SJSA1 (cell line): Measurements from ENCODE around the gene OST4. TPM values are rescaled to one million over a fixed set of nuclear protein-coding genes. Genes with fewer than 3 reads are reported as not detected.

Experiments used
- DNase-seq, 2 experiments: peaks; one replicate each; pipeline ENCODE4 v3.0.0-alpha.2; 2015 to 2020; ENCODE audit warnings: low spot score in 2 of 2, low read depth in 1 of 2
- H3K27ac ChIP-seq: fragments of 250-450 bp; sonication (Bioruptor Pico); 2 replicates; pipeline ENCODE4 v1.5.1; 2020; ENCODE audit warnings: mild to moderate bottlenecking, moderate library complexity
- H3K27me3 ChIP-seq: fragments of 250-450 bp; sonication (Bioruptor Pico); replicated peaks from 2 replicates; pipeline ENCODE4 v1.5.1; 2020; ENCODE audit warnings: mild to moderate bottlenecking, moderate library complexity
- H3K36me3 ChIP-seq: fragments of 250-450 bp; sonication (Bioruptor Pico); 2 replicates; pipeline ENCODE4 v1.5.1; 2020; ENCODE audit warnings: mild to moderate bottlenecking
- H3K4me1 ChIP-seq: fragments of 250-450 bp; sonication (Bioruptor Pico); replicated peaks from 2 replicates; pipeline ENCODE4 v1.6.1; 2021; ENCODE audit warnings: mild to moderate bottlenecking
- H3K4me3 ChIP-seq: fragments of 250-450 bp; sonication (Bioruptor Pico); 2 replicates; pipeline ENCODE4 v1.5.1; 2020; ENCODE audit warnings: mild to moderate bottlenecking
- H3K9me3 ChIP-seq: fragments of 250-450 bp; sonication (Bioruptor Pico); replicated peaks from 2 replicates; pipeline ENCODE4 v1.5.1; 2020; ENCODE audit warnings: mild to moderate bottlenecking
- total RNA-seq: library from RNA; depleted of rRNA; stranded (reverse); fragments of >200 nt; shearing (Covaris generic); gene quantifications from 2 replicates; pipeline ENCODE4 v1.2.3, GENCODE V29; 2014

Gene OST4
- total RNA-seq, 1 experiment from 2014 or later, result 322 TPM

DNA sequence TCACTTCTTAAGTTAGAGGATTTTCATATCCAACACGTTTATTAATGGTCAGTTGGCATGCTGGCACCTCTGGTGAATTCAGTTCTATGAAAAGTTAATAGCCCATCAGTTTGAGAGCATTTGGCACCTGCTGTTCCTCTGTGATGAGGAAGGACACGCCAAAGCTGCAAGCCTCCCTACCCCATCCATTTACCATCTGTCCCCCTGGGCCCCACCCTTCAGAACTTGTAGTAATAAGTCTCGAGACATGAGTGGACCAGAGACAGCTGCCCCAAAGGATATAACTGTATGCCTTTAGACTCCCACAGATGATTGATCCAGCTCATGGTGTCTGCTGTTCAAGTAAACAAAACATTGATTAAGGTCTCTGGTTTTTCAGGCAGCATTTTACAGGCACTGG is 6.3 kb downstream of the OST4 start:
- H3K4me3 ChIP-seq, result no peak overlapping the region

GRCh38 chr2:27060323-27060722 is 11.1 kb downstream of the OST4 start:
- DNase-seq, result no peak
- Histone ChIP-seq H3K4me3 (no peak overlapping the region), H3K4me1 (no peaks in the 10 kb centered on the region), H3K9me3 (no peaks in the 10 kb centered on the region), H3K27me3 (no peaks in the 10 kb centered on the region), H3K36me3 (peaks cover 72% of the 10 kb centered on the region), H3K27ac (no peak overlapping the region)

More for the DNA sequence above, 6.3 kb downstream of the OST4 start:
- Histone ChIP-seq H3K27me3 (no peaks in the 10 kb centered on the region), H3K4me1 (peaks cover 3% of the 10 kb centered on the region), H3K27ac (no peak overlapping the region), H3K36me3 (peaks cover 76% of the 10 kb centered on the region), H3K9me3 (no peaks in the 10 kb centered on the region)
- DNase-seq, result no peak

GRCh38 chr2:27059141-27059820 is 12.2 kb downstream of the OST4 start:
- H3K27me3 ChIP-seq, result no peaks in the 10 kb centered on the region
- no peak for DNase-seq
- no peaks in the 10 kb centered on the region for H3K9me3 ChIP-seq
- no peak overlapping the region for H3K27ac ChIP-seq
- H3K4me3 ChIP-seq, result no peak overlapping the region
- H3K36me3 ChIP-seq, result peaks cover 75% of the 10 kb centered on the region
- no peaks in the 10 kb centered on the region for H3K4me1 ChIP-seq

GRCh38 chr2:27058210-27058609 is 13.2 kb downstream of the OST4 start:
- no peaks in the 10 kb centered on the region for H3K9me3 ChIP-seq
- no peaks in the 10 kb centered on the region for H3K4me1 ChIP-seq
- peaks cover 78% of the 10 kb centered on the region for H3K36me3 ChIP-seq
- no peak overlapping the region for H3K4me3 ChIP-seq
- H3K27ac ChIP-seq, result no peak overlapping the region
- no peak for DNase-seq
- H3K27me3 ChIP-seq, result no peaks in the 10 kb centered on the region

DNA sequence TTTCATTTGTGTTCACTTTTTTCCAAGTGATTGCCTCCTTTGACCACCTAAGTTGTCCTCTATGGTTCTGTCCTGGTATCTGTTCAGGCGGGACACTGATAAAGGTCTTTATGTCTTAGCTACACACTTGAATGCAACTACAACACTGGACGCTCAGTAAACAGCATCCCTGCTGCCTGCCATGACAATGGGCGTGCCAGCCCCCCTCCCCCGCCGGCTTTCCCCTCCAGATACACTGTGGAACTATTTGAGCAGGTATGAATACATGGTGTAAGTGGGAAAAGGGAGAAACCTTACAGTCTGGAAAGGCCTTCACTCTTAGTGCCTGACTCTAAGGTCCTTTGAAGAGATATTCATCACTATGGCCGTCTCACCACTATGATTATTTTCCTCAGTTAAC is 14.3 kb downstream of the OST4 start:
- H3K4me1 ChIP-seq, result peaks cover 4% of the 10 kb centered on the region
- no peak overlapping the region for H3K27ac ChIP-seq
- no peaks in the 10 kb centered on the region for H3K27me3 ChIP-seq
- no peak overlapping the region for H3K4me3 ChIP-seq
- no peak for DNase-seq
- H3K36me3 ChIP-seq, result peaks cover 67% of the 10 kb centered on the region
- H3K9me3 ChIP-seq, result no peaks in the 10 kb centered on the region

DNA sequence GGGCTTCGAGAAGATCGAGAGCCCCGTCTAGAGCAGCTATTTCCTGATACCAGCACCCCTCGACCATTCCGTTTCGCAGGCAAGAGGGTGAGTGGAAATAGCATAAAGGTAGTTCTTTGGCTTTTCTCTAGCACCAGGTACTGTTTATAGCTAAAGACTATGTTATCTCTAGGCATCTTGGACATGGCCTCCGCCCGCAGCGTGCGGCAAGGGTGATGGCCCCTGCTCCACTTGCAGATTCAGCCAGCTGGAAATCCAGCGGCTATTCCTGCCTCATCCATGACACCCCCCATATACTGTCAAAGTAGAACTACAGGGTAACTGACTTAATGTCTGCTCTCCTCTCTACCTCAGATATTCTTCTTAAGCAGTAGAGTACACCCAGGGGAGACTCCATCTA is 16.7 kb downstream of the OST4 start:
- no peak for DNase-seq
- H3K36me3 ChIP-seq, result peaks cover 60% of the 10 kb centered on the region
- no peak overlapping the region for H3K27ac ChIP-seq
- H3K27me3 ChIP-seq, result no peaks in the 10 kb centered on the region
- H3K4me1 ChIP-seq, result peaks cover 12% of the 10 kb centered on the region
- H3K4me3 ChIP-seq, result no peak overlapping the region
- H3K9me3 ChIP-seq, result 0 out of 2 replicates have a peak, but pooled peaks cover 2% of the 10 kb centered on the region

- 0 out of 2 replicates have a peak, but pooled peaks cover 2% of the 10 kb centered on the region for H3K9me3 ChIP-seq
- H3K27me3 ChIP-seq, result no peaks in the 10 kb centered on the region
- H3K4me3 ChIP-seq, result no peak overlapping the region
- no peak overlapping the region for H3K27ac ChIP-seq
- H3K36me3 ChIP-seq, result peaks cover 53% of the 10 kb centered on the region
- DNase-seq, result no peak
- peaks cover 19% of the 10 kb centered on the region for H3K4me1 ChIP-seq
Observed at GRCh38 chr2:27053776-27054175, 17.7 kb downstream of the OST4 start.

DNA sequence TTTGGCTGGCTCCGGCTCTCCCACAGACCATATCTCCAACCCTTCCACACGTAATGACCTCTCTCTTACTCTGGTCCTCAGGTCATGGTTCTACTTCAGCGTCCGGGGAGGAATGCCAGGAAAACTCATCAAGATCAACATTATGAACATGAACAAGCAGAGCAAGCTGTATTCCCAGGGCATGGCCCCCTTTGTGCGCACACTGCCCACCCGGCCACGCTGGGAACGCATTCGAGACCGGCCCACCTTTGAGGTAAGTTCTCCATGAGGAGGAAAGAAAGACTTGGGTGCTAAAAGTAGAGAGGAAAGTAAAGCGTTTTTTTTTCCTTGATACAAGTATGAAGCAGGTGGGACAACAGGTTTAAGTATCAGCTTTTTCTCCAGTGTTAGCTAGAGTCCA is 18.1 kb downstream of the OST4 start:
- Histone ChIP-seq H3K27ac (no peak overlapping the region), H3K4me3 (no peak overlapping the region), H3K4me1 (peaks cover 19% of the 10 kb centered on the region), H3K27me3 (no peaks in the 10 kb centered on the region), H3K36me3 (peaks cover 49% of the 10 kb centered on the region), H3K9me3 (0 out of 2 replicates have a peak, but pooled peaks cover 2% of the 10 kb centered on the region)
- DNase-seq, result no peak

GRCh38 chr2:27051902-27052645 is 19.4 kb downstream of the OST4 start:
- H3K27me3 ChIP-seq, result no peaks in the 10 kb centered on the region
- H3K4me1 ChIP-seq, result peaks cover 19% of the 10 kb centered on the region
- H3K9me3 ChIP-seq, result 0 out of 2 replicates have a peak, but pooled peaks cover 2% of the 10 kb centered on the region
- H3K4me3 ChIP-seq, result peak overlapping the region; percentile 61
- H3K36me3 ChIP-seq, result peaks cover 36% of the 10 kb centered on the region
- peak in 1 of 2 experiments; percentile 40 for DNase-seq
- no peak overlapping the region; the same call in 1 of the 2 replicates for H3K27ac ChIP-seq

- Histone ChIP-seq H3K27me3 (no peaks in the 10 kb centered on the region), H3K9me3 (0 out of 2 replicates have a peak, but pooled peaks cover 2% of the 10 kb centered on the region), H3K4me3 (peak within 1 kb of the TSS; percentile 61), H3K27ac (peak within 1 kb of the TSS; percentile 63), H3K36me3 (peaks cover 31% of the 10 kb centered on the region), H3K4me1 (peaks cover 19% of the 10 kb centered on the region)
- DNase-seq, result peak; percentile 96 to 98
Observed at GRCh38 chr2:27050996-27051901, 20.2 kb downstream of the OST4 start, which contains the start of gene AGBL5. AGBL5 (plus strand) TSS chr2:27051668; CDS start chr2:27052959, 1,291 bp downstream.

- H3K4me3 ChIP-seq, result peak overlapping the region; percentile 61
- H3K9me3 ChIP-seq, result 0 out of 2 replicates have a peak, but pooled peaks cover 2% of the 10 kb centered on the region
- H3K4me1 ChIP-seq, result peaks cover 19% of the 10 kb centered on the region
- peaks cover 24% of the 10 kb centered on the region for H3K36me3 ChIP-seq
- H3K27me3 ChIP-seq, result no peaks in the 10 kb centered on the region
- DNase-seq, result peak; percentile 90 to 99
- peak overlapping the region; percentile 63 for H3K27ac ChIP-seq
Observed at GRCh38 chr2:27050281-27050995, 21.0 kb downstream of the OST4 start.

DNA sequence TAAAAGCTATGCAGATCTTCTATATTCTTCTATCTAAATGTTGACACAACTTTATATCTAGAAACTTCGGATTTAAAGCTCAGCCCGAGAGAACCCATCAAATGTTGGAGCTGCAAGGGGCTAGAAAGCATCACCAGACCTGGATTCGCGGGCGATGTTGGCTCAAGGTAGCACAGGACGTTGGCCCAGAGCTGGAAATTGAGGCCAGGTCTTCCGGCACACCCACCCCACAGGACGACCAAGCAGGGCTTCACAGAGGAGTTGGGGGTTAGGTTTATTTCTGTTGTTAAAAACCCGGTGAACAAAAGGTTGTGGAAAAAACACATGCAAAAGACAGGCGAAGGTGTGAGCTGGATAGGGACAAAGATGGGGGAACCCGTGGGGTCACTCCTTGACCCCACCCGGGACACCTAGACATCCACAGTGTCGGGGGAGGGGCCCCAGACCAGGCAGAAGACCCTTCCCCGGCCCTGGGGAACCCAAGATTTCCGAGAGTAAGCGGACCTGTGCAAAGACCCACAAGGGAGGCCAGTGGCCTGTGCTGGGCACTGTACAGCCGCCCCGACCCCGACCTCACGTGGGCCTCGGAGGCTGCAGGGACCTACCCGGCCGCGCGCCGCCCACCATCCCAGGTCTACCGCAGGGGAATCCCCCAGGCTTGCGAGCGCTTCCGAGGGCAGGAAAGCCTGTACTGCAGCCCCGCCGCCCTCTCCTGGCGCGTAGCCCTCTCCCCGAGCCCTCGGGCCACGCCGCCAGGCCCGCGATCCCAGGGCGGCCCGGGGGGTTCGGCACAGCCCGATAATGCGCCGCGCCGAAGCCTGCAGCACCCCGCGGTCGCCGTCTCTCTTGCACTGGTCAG is 21.8 kb downstream of the OST4 start:
- peak in 1 of 2 experiments; percentile 69 for DNase-seq
- peaks cover 19% of the 10 kb centered on the region for H3K36me3 ChIP-seq
- H3K27me3 ChIP-seq, result no peaks in the 10 kb centered on the region
- peak overlapping the region; percentile 61 for H3K4me3 ChIP-seq
- H3K4me1 ChIP-seq, result peaks cover 19% of the 10 kb centered on the region
- 0 out of 2 replicates have a peak, but pooled peaks cover 2% of the 10 kb centered on the region for H3K9me3 ChIP-seq
- H3K27ac ChIP-seq, result 0 out of 2 replicates have a peak overlapping the region, but pooled peaks have one; percentile 0
